Activated CD8-positive, alpha-beta memory T cell treated with anti-CD3 and anti-CD28 coated beads, Interleukin-2, amount 10 ng/mL, durations not matched to agents 7 days and 5 days (primary cell): ENCODE measurements around the gene CAMTA1. TPM values are rescaled to one million over a fixed set of nuclear protein-coding genes. Genes with fewer than 3 reads are reported as not detected.

ENCODE experiments used
- ATAC-seq: fragments of 150-1000 bp; cut with Tn5 transposase; one replicate; pipeline ENCODE4 v1.10.0; 2021; ENCODE audit warnings: moderate library complexity
- CTCF ChIA-PET: fragments of 350-600 bp; sonication (Branson Sonifier 250); formaldehyde crosslinking; loops from one replicate; lab custom pipeline; 2021; ENCODE audit warnings: antibody characterized with exemption; lab: Charles Lee
- DNase-seq: peaks from one replicate; pipeline ENCODE4 v3.0.0-alpha.2; 2020
- H3K27ac Mint-ChIP-seq: one replicate; pipeline ENCODE4 v1.8.0; 2021; ENCODE audit warnings: mild to moderate bottlenecking, mixed read lengths
- H3K27me3 Mint-ChIP-seq: one replicate; pipeline ENCODE4 v1.8.0; 2021; ENCODE audit warnings: mixed read lengths
- H3K36me3 Mint-ChIP-seq: one replicate; pipeline ENCODE4 v1.8.0; 2021; ENCODE audit warnings: mild to moderate bottlenecking, mixed read lengths
- H3K4me1 Mint-ChIP-seq: one replicate; pipeline ENCODE4 v1.8.0; 2021; ENCODE audit warnings: mixed read lengths
- H3K4me3 Mint-ChIP-seq: one replicate; pipeline ENCODE4 v1.8.0; 2021; ENCODE audit warnings: mild to moderate bottlenecking, moderate library complexity, mixed read lengths
- H3K9me3 Mint-ChIP-seq: one replicate; pipeline ENCODE4 v1.8.0; 2022; ENCODE audit warnings: low read depth, mixed read lengths
- total RNA-seq, 2 experiments: library from RNA; stranded (reverse); gene quantifications; one replicate each; pipeline ENCODE4 v1.2.3, GENCODE V29; 2021

CAMTA1 gene
- total RNA-seq, 2 experiments from 2014 or later = 42.8 to 43.2 TPM

DNA sequence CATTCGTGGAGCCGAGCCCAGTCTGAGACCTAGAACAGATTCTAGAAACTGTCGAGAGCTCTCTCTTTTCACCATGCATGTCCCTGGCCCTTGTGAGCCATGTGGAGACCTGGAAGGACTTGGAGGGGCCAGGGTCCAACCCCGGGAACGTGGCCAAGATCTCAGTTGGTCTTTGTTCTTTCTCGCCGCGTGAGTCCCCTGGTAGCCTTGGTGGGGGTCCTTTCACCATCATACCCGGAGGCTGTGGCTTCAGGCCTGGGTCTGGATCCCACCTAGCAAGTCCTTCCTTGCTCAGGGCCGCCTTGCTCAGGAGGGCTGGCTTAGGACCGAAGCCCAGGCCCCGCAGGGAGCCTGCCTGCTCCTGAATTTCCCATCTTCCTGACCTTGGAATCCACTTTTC, 168.0 kb downstream of the CAMTA1 start:
- ATAC-seq (no peak), DNase-seq (no peak)
- no peaks in the 10 kb centered on the region for H3K9me3 Mint-ChIP-seq
- no peak overlapping the region for H3K4me3 Mint-ChIP-seq
- H3K36me3 Mint-ChIP-seq = no peaks in the 10 kb centered on the region
- no peaks in the 10 kb centered on the region for H3K4me1 Mint-ChIP-seq
- CTCF ChIA-PET = no interaction called here
- H3K27me3 Mint-ChIP-seq = no peaks in the 10 kb centered on the region
- H3K27ac Mint-ChIP-seq = no peak overlapping the region

DNA sequence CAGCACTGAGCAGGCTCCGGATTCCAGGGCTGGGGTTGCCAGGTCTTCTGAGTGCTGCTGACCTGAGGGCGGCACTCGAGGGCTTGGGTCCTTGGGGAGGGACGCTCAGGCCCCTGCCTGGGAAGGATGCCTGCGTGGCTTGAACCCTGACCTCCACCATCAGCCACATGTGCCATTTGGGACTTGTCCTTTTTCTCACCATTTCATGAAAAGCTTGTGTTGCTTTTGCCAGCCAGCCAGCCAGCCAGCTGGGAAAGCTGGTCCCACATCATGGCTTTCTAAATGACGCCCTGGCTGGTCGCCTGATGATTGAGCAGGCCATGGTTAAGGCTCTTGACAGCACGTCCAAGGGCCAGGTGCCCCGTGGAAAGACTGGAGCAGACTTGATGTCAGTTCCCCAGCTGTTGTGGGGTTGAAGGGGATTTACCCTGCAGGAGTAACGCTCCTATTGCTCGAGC, 168.7 kb downstream of the CAMTA1 start:
- Mint-ChIP-seq H3K4me3 (no peak overlapping the region), H3K27ac (no peak overlapping the region), H3K36me3 (no peaks in the 10 kb centered on the region), H3K9me3 (no peaks in the 10 kb centered on the region), H3K4me1 (no peaks in the 10 kb centered on the region), H3K27me3 (no peaks in the 10 kb centered on the region)
- no peak for DNase-seq
- CTCF ChIA-PET = no interaction called here
- ATAC-seq = no peak

DNA sequence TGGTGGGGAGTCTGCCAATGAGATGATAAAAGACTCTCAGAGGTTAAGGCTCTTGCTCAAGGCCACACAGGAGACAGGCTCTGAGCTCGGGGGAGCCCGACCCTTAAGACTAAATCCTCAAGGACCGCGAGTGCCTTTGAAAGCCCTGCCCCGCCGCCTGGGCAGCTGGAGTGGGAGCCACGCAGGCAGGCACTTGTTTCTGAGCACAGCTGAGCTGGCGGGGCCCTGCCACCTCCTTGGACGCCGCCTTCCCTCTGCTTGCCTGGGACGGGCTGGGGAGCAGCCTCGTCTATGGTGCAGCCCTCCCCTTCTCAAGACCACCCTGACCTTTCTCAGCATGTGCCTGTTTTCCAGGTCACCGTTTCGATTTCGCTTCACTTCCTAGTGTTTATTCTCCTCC, 169.3 kb downstream of the CAMTA1 start:
- DNase-seq (no peak), ATAC-seq (no peak)
- H3K9me3 Mint-ChIP-seq = no peaks in the 10 kb centered on the region
- no peaks in the 10 kb centered on the region for H3K36me3 Mint-ChIP-seq
- no peaks in the 10 kb centered on the region for H3K4me1 Mint-ChIP-seq
- CTCF ChIA-PET = no interaction called here
- H3K27me3 Mint-ChIP-seq = no peaks in the 10 kb centered on the region
- H3K27ac Mint-ChIP-seq = no peak overlapping the region
- no peak overlapping the region for H3K4me3 Mint-ChIP-seq

DNA sequence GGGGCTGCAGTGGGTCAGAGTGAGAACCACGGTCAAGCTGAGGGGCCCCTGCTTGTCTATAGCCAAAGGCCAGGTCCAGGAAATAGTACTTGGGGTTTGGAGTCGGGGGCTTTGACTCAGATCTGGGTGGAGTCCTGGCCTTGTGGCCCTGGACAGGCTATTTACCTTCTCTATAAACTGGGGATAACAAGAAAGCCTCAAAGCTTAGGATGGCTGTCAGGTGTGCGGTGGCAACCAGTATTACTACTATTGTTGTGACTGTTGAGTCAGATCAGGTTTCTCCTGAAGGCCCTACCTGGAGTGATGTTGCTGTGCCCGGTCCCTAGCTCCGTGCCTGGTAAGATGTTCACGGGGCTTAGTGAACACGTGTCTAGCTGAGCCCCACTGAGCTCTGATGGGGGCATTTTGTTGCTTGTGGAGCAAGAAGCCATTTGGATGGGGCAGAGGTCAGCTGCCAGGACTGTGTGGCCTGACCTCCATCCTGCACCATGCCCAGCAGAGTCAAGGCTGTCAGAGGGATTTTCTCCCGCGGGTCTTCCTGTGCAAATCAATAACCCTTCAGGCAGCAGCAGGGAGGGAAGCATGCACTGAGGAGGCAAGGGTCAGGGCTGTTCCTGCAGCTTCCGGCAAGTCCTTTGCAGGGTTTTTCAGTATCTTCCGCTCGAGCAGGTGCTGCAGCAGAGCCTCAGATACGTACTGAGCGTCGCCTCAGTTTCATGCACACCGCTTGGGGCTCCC, 170.3 kb downstream of the CAMTA1 start:
- Mint-ChIP-seq H3K27me3 (peaks cover 5% of the 10 kb centered on the region), H3K9me3 (no peaks in the 10 kb centered on the region), H3K4me1 (no peaks in the 10 kb centered on the region), H3K4me3 (no peak overlapping the region), H3K36me3 (no peaks in the 10 kb centered on the region), H3K27ac (no peak overlapping the region)
- no peak for DNase-seq
- CTCF ChIA-PET = no interaction called here
- ATAC-seq = no peak

DNA sequence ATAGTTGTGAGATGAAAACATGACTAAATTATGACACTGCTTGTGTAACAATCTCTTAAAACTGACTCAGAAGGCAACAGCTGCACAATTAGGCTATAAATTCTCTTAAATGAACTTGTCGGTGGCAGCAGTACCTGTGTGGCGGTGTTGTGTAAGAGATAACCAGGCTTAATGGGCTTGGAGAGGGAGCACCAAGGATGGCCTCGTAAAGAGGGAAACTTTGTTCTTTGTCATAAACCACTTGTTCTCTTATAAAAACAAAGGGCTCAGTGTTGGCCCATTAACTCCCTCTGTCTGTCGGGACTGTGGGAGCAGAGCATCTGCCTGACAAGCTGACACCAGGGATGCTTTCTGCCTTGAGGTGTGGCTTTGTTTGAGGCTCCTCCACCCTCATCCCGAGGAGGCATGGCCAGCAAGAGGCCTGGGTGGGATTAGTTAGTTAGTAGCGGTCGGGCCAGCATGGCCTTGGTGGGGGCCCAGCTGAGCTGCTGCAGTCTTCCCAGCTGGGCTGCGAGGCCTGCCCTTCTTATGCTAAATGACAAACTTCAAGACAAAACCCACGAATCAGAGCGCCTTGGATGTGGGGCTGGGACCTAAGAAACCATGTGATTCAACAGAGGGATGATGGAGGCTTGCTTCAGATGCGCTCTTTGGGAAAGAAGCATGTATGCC, 171.4 kb downstream of the CAMTA1 start:
- no peak overlapping the region for H3K4me3 Mint-ChIP-seq
- H3K27ac Mint-ChIP-seq = no peak overlapping the region
- CTCF ChIA-PET = no interaction called here
- H3K36me3 Mint-ChIP-seq = no peaks in the 10 kb centered on the region
- no peaks in the 10 kb centered on the region for H3K9me3 Mint-ChIP-seq
- peaks cover 11% of the 10 kb centered on the region for H3K27me3 Mint-ChIP-seq
- DNase-seq (no peak), ATAC-seq (no peak)
- no peaks in the 10 kb centered on the region for H3K4me1 Mint-ChIP-seq

DNA sequence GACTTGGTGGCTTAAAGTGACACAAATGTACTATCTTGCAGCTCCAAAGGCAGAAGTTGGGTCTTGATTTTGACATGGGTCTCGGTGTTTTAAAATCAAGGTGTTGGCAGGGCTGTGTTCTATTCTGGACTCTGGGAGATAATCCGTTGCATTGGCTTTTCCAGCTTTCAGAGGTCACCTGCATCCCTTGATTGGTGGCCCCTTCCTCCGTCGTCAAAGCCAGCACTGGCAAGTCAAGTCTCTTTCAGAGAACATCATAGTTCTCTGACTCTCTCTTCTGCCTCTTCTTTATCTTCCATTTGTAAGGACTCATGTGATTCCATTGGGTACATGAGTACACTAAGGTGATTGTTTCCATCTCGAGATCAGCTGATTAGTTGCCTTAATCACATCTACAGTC, 172.1 kb downstream of the CAMTA1 start:
- Mint-ChIP-seq H3K27ac (no peak overlapping the region), H3K9me3 (no peaks in the 10 kb centered on the region), H3K27me3 (peaks cover 14% of the 10 kb centered on the region), H3K4me3 (no peak overlapping the region), H3K36me3 (no peaks in the 10 kb centered on the region), H3K4me1 (no peaks in the 10 kb centered on the region)
- CTCF ChIA-PET = no interaction called here
- ATAC-seq = no peak
- no peak for DNase-seq

DNA sequence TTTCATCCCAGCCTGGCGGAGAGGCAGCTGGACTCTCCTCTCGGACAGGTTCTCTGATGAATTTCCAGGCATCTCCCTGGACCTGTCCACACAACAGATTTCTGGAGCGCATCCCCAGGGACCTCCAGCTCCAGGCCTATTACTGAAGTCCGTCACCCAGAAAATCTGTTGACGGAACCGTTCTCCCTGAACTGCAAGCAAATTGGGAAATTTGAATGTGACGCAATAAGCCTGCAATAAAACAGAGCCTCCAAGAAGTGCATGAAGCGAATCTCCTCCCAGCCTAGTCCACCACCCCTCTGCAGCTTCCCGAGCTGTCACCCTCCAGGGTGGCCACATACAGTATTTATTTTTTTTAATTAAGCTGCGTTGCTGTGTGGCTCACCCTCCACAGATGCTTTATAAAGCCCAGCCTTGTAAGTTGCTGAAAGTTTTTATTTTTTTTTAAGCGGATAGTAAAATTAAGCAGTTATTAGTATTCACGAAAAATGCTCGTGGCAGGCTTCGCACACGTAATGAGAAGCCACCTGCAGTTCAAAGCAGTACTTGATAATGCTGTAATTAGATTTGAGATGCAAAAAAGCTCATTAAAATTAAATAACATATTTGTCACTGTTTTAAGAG, 173.3 kb downstream of the CAMTA1 start:
- no peak overlapping the region for H3K27ac Mint-ChIP-seq
- CTCF ChIA-PET = no interaction called here

DNA sequence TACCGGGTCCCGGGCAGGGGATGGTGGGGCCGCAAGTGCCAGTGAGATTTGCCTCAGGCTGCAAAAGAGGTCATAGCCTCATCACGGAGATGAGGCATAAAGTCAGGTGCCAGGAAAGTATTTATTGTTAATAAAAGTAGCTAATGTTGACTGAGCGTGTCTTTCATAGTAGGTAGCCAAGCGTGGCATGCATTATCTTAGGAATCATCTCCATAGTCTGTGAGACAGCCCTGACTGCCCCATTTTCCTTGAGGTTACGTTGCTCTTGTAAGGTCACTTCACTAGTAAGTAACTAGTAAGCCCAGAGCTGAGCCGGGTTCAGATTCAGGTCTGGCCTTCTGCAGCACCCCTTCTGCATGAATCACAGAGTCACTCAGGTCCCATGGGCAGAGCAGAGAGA, 174.2 kb downstream of the CAMTA1 start:
- no peak overlapping the region for H3K27ac Mint-ChIP-seq
- H3K4me1 Mint-ChIP-seq = peaks cover 7% of the 10 kb centered on the region
- DNase-seq (no peak), ATAC-seq (no peak)
- H3K4me3 Mint-ChIP-seq = no peak overlapping the region
- CTCF ChIA-PET = no interaction called here
- peaks cover 19% of the 10 kb centered on the region for H3K27me3 Mint-ChIP-seq
- no peaks in the 10 kb centered on the region for H3K36me3 Mint-ChIP-seq
- H3K9me3 Mint-ChIP-seq = no peaks in the 10 kb centered on the region

More for the DNA sequence above, 173.3 kb downstream of the CAMTA1 start:
- Mint-ChIP-seq H3K36me3 (no peaks in the 10 kb centered on the region), H3K9me3 (no peaks in the 10 kb centered on the region), H3K27me3 (peaks cover 14% of the 10 kb centered on the region), H3K4me1 (peaks cover 5% of the 10 kb centered on the region), H3K4me3 (no peak overlapping the region)
- DNase-seq = no peak
- no peak for ATAC-seq

DNA sequence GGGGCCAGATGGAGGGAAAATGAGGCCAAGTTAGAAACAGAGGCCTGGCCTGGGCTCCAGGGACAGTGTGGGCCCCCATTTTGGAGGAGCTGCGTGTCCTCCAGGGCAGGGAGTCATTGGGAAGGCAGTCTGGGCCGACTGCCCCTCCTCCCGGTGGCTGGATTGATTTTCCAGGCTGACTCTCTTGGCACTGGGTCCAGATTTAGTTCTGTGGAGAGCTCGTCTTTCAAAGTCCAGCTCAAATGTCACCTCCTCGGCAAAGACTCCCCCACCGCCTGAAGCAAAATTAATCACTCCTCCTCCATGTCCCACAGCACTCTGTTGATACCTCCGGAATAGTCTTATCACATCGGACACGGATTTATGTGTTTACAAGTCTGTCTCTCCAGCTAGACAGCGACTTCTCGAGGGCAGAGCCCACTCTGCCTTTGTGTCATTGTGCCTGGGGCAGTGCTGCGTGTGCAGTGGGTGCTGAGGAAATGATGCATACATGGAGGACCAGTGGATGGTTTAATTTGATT, 175.1 kb downstream of the CAMTA1 start:
- no peak overlapping the region for H3K27ac Mint-ChIP-seq
- H3K27me3 Mint-ChIP-seq = peaks cover 26% of the 10 kb centered on the region
- ATAC-seq = no peak
- peaks cover 7% of the 10 kb centered on the region for H3K4me1 Mint-ChIP-seq
- no peaks in the 10 kb centered on the region for H3K36me3 Mint-ChIP-seq
- H3K9me3 Mint-ChIP-seq = no peaks in the 10 kb centered on the region
- CTCF ChIA-PET = no interaction called here
- no peak overlapping the region for H3K4me3 Mint-ChIP-seq
- no peak for DNase-seq

DNA sequence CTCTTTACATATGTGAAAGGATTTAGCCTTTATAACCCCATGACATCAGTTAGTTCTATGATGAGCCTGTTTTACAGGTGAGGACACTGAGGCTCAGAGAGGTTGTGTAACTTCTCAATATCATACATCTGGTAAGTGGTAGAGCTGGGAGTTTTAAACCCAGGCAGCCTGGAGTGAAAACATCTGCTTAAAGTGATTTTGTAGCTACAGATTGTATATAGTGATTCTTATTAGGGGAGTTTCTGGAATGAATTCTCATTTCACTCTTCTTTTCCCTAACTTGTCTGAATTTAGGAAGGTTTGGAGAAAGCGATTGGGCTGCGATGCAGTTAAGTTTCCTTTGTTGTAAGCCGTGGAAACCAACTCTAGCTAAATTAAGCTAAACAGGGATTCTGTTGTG, 175.6 kb downstream of the CAMTA1 start:
- Mint-ChIP-seq H3K27me3 (peaks cover 32% of the 10 kb centered on the region), H3K27ac (no peak overlapping the region), H3K36me3 (no peaks in the 10 kb centered on the region), H3K9me3 (no peaks in the 10 kb centered on the region), H3K4me3 (no peak overlapping the region), H3K4me1 (peaks cover 7% of the 10 kb centered on the region)
- DNase-seq (no peak), ATAC-seq (no peak)
- CTCF ChIA-PET = interaction anchor here (0.6 kb wide), 1 partner anchor 163 kb away, joined by 3 read pairs; no protein-coding TSS in a partner anchor

DNA sequence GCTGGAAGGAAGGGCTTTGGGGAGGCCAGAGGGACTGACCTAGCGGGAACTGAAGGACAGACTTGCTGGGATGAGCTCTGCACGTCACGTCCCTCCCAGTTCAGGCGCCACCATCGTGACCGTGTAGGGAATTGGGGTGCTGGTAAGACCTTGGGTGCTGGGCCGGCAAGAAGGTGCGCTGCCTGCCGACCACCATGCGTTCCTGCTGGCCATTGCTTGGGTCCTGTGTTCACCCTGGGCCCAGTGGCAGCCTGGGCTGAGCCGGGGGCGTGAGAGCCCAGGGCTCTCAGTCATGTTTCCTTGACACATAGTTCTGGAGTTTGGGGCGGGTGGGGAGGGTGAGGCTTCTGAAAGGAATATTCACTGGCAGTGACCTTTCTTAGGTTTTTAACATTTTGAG, 176.0 kb downstream of the CAMTA1 start:
- Mint-ChIP-seq H3K4me1 (peaks cover 7% of the 10 kb centered on the region), H3K27me3 (peaks cover 35% of the 10 kb centered on the region), H3K36me3 (no peaks in the 10 kb centered on the region), H3K27ac (no peak overlapping the region), H3K9me3 (no peaks in the 10 kb centered on the region), H3K4me3 (no peak overlapping the region)
- ATAC-seq (no peak), DNase-seq (no peak)
- CTCF ChIA-PET = interaction anchor here (0.6 kb wide), 1 partner anchor 164 kb away, joined by 3 read pairs; no protein-coding TSS in a partner anchor

DNA sequence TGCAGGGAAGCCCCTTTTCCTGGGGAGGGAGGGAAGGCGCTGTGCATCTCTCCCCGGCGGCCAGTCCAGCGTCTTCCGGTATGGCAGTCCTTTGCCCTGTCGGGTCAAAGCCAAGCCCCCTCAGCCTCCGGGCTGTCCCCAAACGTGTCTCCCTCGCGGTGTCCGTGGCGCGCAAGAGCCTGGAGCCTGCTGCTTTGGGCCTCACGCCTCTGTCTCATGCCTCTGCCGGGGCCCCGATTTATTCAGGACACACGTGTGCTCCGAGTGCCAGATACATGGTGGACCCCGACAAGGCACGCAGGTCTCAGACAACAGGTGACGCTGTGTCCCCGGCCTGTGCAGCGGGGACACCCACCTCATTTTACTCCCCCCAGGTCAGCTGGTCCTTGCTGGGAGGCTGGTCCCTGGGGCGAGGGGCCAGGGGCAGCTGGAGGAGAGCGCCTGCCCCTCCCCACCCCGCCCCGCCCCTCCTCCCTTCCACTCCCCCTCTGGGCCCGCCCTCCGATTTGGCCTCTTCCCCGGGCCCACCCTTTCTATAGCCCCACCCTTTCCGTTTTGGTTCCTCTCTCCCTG, 176.7 kb downstream of the CAMTA1 start:
- no peaks in the 10 kb centered on the region for H3K36me3 Mint-ChIP-seq
- peaks cover 35% of the 10 kb centered on the region for H3K27me3 Mint-ChIP-seq
- H3K9me3 Mint-ChIP-seq = no peaks in the 10 kb centered on the region
- peak overlapping the region; percentile 26 for H3K4me3 Mint-ChIP-seq
- DNase-seq = no peak
- peaks cover 7% of the 10 kb centered on the region for H3K4me1 Mint-ChIP-seq
- CTCF ChIA-PET = no interaction called here
- peak; percentile 40 for ATAC-seq
- H3K27ac Mint-ChIP-seq = no peak overlapping the region

DNA sequence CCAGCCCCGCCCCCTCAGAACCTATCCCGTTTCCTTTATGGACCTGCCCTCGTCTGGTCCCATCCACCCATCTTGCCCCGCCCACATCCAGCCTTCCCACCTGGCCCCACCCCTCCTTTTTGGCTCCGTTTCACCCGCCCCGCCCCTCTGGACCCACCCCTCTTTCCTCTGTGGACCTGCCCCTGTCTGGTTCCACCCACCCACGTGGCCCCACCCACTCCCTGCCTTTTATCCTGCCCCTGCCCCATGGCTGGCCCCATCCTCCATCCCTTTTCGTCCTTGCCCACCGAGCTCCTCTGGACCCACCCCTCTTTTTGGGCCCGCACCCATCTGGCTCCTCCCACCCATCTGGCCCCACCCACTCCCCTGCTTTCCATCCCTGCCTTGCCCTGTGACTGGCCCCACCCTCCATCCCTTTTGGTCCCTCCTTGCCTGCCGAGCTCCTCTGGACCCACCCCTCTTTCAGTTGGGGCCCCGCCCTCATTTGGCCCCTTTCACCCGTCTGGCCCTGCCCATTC, 177.3 kb downstream of the CAMTA1 start:
- CTCF ChIA-PET = no interaction called here
- Mint-ChIP-seq H3K36me3 (no peaks in the 10 kb centered on the region), H3K27me3 (peaks cover 37% of the 10 kb centered on the region)

More for the DNA sequence above, 177.3 kb downstream of the CAMTA1 start:
- Mint-ChIP-seq H3K4me3 (peak overlapping the region; percentile 26), H3K9me3 (no peaks in the 10 kb centered on the region), H3K4me1 (peaks cover 7% of the 10 kb centered on the region), H3K27ac (no peak overlapping the region)
- peak; percentile 78 for DNase-seq
- ATAC-seq = peak; percentile 71
